ENCODE results near the gene MICAL3.
"Not testable (repeated sequence)": the region's sequence is repeated elsewhere in the genome, so short reads cannot be mapped to it uniquely, and the experiment has no call there.

MICAL3 gene

DNA sequence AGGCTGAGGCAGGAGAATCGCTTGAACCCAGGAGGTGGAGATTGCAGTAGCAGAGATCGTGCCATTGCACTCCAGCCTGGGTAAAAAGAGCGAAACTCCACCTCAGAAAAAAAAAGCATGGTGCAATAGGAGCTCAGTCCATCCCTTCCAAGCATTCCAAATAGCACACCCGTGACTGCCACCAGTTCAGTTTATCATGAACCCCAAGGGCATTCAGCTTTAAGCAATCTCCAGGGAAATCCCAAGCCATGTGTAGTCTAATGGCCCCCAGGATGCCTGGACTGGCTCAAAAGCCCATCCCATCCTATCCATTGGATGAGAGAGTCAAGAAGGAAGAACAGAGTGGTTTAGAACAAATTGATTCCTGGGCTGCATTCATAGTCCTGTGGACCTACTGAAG lies 16.2 kb downstream of the MICAL3 start:
- DNase-seq, result no peak
- intact Hi-C loops (cut with DNase I), result no loop called here

DNA sequence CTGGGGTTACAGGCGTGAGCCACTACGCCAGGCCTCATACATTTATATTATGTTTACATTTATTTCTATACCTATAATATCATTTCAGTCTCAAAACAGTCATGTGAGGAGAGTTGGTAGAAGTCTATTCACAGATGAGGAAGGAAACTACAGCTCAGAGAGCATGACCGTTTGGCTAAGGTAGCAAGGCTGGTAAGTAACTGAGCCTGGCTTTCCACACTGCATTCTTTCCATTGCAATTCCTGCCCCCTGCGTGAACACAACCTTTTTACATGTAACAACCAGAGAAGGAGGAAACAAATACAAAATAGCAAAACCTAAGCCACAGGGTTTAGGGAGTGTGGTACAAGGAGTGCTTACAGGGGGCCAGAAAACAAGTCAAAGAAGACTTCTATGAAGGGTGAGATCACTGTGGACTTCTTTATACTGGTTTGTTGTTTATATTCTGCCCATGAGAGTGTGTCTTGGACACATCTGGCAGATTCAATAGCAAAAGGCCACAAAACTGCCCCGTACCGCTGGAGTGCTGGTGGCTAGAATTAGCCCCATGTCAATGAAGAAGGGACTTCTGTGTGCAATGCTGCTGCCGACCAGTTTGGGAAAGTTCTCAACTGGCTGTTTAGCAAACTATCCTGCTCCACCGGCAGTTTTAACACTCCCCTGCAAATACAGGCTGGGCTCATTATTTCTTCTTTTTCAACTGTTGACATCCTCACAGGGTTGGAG lies 19.0 kb downstream of the MICAL3 start:
- peak in 1 of 10 donors; percentile 27 for DNase-seq
- intact Hi-C loops (cut with DNase I), result no loop called here

DNA sequence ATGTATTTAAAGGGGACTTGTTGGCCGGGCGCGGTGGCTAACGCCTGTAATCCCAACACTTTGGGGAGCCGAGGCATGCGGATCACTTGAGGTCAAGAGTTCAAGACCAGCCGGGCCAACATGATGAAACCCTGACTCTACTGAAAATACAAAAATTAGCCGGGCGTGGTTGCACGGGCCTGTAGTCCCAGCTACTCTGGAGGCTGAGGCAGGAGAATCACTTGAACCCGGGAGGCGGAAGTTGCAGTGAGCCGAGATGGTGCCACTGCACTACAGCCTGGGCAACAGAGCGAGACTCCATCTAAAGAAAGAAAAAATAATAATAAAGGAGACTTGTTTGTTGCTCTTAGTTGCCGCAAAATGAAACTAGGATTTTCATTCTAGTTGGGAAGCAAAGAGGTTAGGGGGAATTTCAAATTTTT lies 22.5 kb downstream of the MICAL3 start:
- intact Hi-C loops (cut with DNase I), result loop anchor here (2.0 kb wide), 2 partner anchors 23 to 75 kb away; partner anchors contain the start of genes MICAL3 and PEX26

DNA sequence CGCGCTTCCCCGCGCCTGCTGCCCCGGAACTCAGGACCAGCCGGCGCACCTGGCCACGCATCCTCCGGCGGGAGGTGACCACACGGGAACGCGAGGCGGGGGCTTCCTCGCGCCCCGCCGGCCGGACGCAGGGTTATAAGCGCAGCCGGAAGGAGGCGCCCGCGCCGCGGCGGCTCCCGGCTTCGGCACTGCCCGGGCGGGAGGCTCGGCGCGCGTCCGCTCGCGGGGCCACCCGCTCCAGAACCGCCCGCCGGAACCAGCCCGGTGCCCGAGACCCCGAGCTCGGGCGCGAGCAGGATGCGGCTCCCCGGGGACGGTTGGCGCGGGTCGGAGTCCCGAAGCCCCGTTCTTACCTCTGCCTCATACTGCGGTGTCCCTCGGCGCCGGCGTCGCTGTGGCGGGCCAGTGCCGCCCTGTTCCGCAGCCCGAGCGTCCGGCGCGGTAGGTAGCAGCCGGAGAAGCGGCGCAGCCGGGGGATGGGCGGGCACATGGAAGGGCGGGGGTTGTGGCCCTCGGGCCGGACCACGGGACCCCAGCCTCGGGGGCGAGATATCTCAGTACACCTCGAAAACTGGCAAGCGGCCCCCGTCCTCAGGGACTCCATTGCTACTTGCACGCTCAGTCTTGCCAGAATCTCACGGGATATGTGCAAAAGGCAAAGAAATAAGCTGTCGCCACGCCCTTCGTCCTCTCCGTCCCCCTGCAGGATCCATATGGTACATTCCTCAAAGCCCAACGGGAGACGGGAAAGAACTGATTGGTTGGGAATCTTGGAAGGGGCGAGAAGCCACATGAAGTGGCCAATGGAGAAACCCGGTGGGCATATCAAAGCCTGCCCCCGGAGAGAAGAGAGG lies 23.1 kb downstream of the MICAL3 start:
- intact Hi-C loops (cut with DNase I), result loop anchor here (2.0 kb wide), 2 partner anchors 24 to 76 kb away; partner anchors contain the start of genes MICAL3 and PEX26
- DNase-seq, result peak; percentile 81 to 98 (median 85)

More for the DNA sequence above, 22.5 kb downstream of the MICAL3 start:
- not testable (repeated sequence) for DNase-seq

DNA sequence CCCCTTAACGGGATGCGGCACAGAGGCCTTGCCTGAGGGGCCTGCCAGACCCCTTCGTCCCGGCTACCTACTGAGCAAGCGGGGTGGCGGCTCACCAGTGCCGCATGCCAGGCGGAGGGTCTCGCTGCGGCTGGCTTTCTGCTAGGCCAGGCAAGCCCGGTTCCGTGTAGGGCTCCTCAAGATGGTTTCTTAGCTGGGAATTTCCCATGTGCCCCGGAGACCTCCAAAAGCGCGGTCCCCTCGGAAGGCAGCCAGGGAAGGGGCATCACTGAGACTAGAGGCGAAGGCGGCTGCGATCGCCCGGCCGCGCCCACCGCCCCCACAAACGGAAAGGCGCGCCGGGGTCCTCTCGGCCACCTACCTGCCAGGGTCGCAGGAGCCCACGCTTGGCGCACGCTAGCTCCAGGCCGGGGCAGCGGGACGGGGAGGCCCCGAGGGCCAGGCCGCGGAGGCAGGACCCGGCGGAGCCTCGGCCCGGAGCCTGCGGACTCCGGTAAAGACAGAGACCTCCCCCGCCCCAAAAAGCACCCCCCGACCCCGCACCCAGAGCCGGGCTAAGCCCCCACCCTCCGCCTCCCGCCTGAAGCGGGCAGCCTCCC lies 23.8 kb downstream of the MICAL3 start:
- intact Hi-C loops (cut with DNase I), result loop anchor here (2.0 kb wide), 2 partner anchors 24 to 76 kb away; partner anchors contain the start of genes MICAL3 and PEX26
- peak in 3 of 10 donors; percentile 77 to 85 (median 81) for DNase-seq

DNA sequence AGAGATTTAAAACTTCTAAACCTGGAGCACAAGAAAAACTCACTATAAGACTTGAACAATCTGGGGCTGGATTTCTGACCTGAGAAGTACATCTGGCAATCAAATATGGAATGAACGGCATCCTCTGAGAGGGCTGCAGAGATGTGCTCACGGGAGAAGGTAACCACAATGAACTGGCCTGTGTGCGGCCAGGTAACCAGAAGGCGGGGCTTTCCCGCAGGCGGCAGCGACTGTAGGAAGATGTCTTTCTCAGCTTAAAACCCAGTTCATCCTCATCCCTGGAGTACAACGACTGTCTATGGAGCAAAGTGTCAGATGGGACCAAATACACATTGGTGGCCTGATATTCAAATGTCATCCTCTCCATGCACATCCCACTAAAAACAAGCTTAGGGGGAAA lies 24.5 kb downstream of the MICAL3 start:
- intact Hi-C loops (cut with DNase I), result loop anchor here (2.0 to 5.0 kb wide), 3 partner anchors 25 to 88 kb away; partner anchors contain the start of genes MICAL3 and PEX26
- no peak for DNase-seq

DNA sequence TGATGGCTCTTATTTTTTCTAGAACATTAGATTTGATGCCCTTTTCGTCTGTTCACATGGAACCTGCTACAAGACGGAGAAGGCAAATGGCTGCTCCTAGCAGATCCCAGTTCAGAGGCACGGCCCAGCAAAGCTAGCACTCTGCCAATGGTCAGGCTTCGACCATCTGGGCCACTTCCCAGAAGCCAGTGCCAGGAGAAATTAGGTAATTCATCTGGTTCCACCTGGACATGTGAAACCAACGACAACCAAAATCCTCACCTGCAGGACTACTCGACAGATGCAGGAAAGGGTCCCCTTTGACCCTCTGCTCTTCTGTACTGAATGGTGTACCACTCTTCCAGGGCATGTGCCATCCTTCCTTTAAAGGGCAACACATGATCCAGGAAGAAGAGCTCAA lies 25.4 kb downstream of the MICAL3 start:
- no peak for DNase-seq
- intact Hi-C loops (cut with DNase I), result loop anchor here (5.0 kb wide), 1 partner anchor 87 kb away; no protein-coding TSS in a partner anchor

DNA sequence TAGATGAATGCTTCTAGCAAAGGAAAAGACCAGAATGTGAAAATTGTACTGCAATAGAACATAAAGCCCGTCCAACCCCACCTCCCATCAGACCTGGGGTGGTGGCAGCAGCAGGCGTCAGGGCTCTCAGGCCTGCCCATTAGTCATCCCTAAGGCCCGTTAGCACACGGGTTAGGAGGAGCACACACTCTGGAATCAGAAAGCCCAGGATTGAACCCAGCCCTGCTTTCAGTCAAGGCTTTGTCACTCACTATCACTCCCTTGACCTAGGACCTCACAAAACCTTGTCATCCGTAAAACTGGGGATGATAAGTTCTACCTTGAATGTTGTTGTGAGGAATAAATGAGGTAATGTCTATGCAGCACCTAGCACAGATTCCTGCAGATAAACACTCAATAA lies 26.9 kb downstream of the MICAL3 start:
- intact Hi-C loops (cut with DNase I), result loop anchor here (5.0 kb wide), 1 partner anchor 85 kb away; no protein-coding TSS in a partner anchor
- no peak for DNase-seq

DNA sequence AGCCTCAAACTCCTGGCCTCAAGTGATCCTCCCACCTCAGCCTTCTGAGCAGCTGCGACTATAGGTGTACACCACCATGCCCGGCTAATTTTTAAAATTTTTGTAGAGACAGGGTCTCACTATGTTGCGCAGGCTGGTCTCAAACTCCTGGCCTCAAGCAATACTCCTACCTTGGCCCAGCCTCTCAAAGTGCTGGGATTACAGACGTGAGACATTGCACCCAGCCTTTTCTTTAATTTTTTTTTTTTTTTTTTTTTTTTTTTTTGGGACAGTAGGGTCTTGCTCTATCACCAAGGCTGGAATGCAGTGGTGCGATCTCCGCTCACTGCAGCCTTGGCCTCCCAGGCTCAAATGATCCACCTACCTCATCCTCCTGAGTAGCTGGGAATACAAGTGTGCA lies 29.1 kb downstream of the MICAL3 start:
- not testable (repeated sequence) for DNase-seq

DNA sequence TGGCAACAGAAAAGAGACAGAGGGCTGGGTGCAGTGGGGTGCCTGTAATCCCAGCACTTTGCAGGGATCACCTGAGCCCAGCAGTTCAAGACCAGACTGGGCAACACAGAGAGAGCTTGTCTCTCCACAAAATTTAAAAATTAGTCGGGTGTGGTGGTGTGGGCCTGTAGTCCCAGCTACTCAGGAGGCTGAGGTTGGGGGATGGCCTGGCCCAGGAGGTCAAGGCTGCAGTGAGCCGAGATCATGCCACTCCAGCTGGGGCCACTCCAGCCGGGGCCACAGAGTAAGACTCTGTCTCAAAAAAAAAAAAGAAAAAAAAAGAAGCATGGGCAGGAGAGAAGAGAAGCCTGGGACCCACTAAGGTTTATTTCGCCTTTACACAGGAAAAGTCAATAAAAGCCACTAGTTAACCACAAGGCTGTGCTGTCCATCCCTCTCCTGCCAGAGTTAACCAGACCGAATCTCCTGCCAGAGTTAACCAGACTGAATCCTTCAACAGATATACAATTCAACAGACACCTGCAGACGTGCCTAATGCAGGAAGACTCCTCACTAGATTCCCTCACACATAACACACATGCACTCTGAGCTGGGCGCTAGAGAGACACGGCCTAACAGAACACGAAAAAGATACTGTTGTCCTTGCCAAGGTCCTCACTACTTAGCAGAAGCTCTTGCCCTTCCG lies 29.8 kb downstream of the MICAL3 start:
- intact Hi-C loops (cut with DNase I), result loop anchor here (5.0 kb wide), 1 partner anchor 82 kb away; no protein-coding TSS in a partner anchor
- peak in 1 of 10 donors; percentile 66 for DNase-seq

More for the DNA sequence above, 29.1 kb downstream of the MICAL3 start:
- intact Hi-C loops (cut with DNase I), result loop anchor here (5.0 kb wide), 1 partner anchor 83 kb away; no protein-coding TSS in a partner anchor

DNA sequence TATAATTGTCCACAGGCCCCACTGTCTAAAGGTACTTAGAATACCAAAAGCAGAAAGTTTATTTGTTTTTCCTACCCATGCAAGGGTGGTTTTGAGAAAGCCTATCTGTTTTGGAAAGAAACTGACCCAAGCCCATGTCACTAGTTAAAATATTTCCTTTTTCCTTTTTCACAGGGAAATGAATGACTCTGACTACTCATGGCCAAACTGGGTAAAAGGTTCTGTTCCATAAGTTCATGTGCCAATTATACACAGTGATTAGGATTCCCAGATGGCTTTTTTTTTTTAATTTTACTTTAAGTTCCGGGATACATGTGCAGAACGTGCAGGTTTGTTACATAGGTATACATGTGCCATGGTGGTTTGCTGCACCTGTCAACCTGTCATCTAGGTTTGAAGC lies 31.4 kb downstream of the MICAL3 start:
- intact Hi-C loops (cut with DNase I), result not testable (repeated sequence)

DNA sequence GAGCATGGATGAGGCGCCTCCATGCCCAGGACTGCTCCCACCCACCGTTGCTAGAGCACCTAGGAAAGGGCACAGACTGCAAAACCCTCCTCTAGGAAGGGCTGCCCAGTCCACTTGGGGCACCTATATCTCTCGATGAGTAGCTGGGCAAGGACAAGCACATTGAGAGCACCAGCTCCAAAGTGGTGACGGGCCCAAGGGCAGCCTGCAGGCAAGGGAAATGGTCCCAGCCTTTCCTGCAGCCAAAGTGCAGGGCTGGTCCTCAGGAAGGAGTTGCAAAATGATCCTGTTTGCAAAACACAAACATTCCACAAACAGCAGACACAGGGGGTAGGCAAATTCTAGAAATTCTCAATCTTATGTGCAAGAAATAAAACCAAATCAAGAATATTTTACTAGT lies 32.4 kb downstream of the MICAL3 start:
- DNase-seq, result peak in 1 of 10 donors; percentile 32
- intact Hi-C loops (cut with DNase I), result not testable (repeated sequence)

More for the DNA sequence above, 31.4 kb downstream of the MICAL3 start:
- not testable (repeated sequence) for DNase-seq

DNA sequence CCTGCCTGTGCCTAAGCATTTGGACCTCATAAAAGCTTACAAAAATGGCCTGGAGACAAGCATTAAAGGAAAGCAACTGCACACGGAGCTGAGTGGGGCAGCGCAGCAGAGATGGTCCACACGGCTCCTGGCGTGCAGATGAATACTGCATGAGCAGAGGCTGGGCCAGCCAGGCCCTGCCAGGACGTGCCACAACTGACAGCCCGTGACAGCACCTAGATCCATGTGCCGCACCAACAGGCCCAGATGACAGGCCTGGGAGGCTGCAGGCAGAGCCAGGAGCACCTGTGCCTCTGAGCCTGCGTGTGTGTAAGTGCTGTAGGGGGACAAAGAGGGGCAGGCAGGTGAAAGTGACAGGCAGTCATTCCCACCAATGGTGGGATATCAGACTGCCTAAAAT lies 33.4 kb downstream of the MICAL3 start:
- intact Hi-C loops (cut with DNase I), result no loop called here
- DNase-seq, result peak in 1 of 10 donors; percentile 87

DNA sequence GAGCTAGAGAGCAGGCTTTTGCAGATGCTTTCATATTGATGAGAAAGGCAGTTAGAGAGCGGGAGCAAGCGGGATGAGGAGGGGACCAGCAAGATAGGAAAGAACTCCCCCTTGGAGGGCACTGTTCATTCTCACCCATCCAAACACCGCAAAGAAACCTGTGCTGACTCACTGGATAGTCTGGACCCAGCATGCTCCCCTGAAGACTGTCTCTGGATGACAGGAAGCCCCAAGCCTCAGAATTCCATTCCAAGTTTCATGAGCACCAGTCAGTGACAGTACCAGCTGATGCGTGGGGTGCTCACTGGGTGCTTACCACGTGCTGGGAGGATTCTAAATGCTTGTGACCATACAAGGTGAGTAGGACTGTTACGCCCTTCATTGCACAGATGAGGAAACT lies 34.2 kb downstream of the MICAL3 start:
- intact Hi-C loops (cut with DNase I), result no loop called here
- DNase-seq, result peak in 2 of 10 donors; percentile 27 to 81

DNA sequence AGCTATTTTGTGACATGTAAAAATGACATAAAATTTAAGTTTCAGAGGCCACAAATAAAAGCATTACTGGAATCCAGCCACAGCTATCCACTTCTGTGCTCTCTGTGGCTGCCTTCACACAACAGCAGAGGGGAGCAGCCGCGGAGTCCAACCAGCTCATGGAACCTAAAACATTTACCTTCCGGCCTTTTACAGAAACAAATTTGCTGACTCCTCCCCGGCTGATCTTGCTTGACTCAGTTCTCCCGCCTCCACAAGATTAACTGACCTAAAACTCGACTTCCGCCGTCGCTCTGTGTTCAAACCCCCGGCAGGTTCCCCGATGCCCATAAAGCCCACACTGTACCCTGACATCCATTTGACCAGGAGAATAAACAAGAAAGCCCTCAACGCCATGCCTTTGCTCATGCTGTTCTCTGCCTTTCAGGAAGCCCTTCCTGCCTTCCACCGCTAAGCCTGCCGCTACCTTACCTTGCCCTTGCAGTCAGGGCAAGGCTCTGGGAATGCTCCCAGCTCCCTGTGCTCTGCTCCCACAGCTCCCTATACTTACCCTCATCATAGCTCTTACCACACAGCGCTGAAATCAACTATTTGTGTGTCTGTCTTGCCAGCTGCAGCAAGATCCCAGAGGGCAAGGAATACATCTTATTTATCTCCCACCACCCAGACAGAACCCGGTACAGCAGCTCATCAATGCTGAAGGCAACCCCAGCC lies 35.4 kb downstream of the MICAL3 start:
- intact Hi-C loops (cut with DNase I), result no loop called here
- peak in 2 of 10 donors; percentile 47 to 66 for DNase-seq

DNA sequence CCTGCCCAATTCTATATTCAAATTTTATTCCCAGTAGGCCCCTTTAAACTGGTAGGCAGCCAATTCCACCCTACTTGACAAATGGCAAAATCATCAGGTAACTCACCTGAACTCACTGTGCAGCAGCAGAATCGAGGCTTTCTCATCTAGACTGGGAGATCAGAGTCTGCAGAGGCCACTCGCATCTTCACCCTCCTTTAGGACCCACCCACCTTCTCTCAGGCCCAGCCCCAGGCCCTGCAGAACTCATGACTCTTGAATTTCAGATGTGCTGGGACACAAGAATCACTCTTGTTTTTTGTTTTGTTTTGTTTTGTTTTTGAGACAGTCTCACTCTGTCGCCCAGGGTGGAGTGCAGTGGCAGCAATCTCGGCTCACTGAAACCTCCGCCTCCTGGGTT lies 38.8 kb downstream of the MICAL3 start:
- intact Hi-C loops (cut with DNase I), result no loop called here
- no peak for DNase-seq

DNA sequence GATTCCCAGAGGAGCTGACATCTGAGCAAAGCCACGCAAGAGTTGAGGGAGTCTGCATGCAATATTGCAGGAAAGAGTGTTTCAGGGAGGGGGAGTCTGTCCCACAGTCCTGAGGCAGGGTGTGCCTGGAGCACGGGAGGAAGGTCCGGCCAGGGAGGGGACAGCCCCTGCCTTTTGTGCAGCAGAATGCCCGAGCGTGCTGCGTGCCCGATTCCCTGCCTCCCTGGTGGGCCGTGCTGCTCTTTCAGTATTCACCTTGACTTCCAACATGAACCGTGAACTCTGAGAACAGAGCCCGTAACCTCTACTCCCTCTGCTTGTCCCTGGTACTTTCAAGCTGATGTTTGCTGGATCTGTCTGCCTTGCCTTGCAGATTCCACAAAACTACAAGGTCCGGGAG lies 39.3 kb downstream of the MICAL3 start:
- DNase-seq; intact Hi-C loops (cut with DNase I): not testable (repeated sequence)

DNA sequence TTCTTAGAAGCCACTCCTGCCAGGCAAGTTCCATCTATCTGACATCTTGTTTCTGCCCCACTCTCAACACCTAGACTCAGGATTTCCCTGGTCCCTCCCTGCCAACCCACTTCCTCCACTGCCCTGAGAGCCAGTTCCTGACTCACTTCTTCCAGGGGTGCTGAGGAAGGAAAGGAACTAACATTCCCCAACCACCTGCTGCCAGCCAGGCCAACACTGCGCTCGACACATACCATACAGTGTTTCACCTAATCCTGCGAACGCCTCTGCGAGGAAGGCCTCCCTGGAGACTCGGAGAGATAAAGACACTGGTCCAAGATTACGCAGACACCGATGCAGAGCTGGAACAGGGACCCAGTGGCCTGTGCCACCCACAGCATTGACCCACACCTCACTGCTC lies 40.2 kb downstream of the MICAL3 start:
- no peak for DNase-seq
- intact Hi-C loops (cut with DNase I), result no loop called here

DNA sequence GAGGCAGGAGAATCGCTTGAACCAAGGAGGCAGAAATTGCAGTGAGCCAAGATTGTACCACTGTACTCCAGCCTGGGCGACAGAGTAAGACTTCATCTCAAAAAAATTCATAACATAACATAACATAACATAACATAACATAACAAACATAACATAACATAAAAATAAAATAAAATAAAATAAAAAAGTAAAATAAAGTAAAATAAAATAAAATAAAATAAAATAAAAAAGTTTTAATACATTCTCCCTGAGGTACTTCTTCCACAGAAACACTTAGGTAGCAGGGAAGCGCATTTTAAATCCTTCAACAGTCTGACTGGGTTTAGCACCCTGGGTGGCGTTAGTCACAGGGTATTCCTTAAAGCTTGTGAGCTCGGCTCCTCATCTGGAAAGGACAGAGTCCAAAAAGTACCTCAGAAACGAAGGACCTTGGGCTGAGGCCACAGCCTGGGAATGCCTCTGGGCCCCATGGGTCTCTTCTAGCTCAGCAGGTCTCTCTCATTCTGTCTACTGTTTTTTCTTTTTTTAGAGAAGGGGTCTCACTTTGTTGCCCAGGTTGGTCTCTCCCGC lies 41.7 kb downstream of the MICAL3 start:
- peak in 1 of 10 donors; percentile 75 for DNase-seq
- intact Hi-C loops (cut with DNase I), result no loop called here
